HG03571 (cell line): Measurements from ENCODE around the gene CADM1.
"Not testable (repeated sequence)": the region's sequence is repeated elsewhere in the genome, so short reads cannot be mapped to it uniquely, and the experiment has no call there.

Experiments
- ATAC-seq: cut with Tn5 transposase; IDR thresholded peaks from one replicate; pipeline ENCODE4 v1.9.1; 2021; ENCODE audit not compliant: unreplicated experiment

The CADM1 gene

DNA sequence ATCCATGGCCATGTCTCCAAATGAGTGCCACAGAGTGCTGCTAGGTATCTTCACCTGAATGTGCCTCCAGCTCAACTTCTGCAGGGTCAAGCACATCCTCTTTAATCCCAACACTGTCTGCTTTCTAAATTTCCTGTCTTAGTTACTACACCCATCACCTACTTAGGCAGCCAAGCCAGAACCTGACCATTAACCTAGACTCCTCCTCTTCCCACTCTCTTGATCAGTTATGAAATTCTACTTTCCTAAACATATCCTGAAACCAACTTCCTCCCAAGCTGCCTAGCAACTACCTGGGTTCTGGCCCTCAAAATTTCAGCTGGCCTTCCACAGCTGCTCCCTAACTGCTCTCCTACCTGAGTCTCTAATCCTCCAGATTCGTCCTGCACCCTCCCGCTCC lies 22.7 kb downstream of the CADM1 start:
- no peak for ATAC-seq

GRCh38 chr11:115480611-115481010 lies 23.6 kb downstream of the CADM1 start:
- ATAC-seq = no peak

- no peak for ATAC-seq
These were observed 26.8 kb downstream of the CADM1 start for GRCh38 chr11:115477410-115477809.

DNA sequence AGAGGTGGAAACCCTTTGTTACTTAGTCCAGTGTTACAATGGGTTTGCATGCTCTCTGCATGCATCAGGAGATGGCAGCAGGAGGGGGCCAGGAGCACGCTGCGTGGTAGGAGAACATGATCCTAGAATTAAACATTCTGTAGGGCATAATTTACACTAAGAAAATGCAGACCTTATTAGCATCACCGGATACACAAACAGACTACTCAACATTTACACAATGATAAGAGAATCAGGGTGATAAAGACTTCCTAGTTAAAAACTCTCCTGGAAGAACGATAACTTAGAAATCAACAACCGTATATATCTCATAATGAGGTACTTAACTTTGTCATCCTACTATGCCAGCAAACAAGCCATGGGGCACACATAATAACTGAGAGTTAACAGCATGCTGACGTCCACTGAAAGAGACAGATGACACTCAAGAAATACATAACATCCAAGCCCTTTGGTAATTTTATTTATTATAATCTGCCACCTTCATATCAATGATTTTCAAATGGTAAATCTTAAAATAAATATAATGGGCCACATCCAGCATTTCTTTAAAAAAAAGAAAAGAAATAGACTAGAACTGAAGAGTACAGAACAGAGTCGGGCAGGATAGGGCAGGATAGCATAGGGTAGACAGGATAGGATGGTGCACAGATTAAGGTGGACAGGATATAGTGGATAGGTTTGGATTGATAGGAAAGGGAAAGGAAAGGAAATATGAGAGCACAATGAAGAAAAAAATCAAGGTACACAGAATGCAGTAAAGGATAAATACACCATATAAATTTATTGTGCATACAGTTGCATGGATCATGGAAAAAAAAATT lies 27.5 kb downstream of the CADM1 start:
- no peak for ATAC-seq

DNA sequence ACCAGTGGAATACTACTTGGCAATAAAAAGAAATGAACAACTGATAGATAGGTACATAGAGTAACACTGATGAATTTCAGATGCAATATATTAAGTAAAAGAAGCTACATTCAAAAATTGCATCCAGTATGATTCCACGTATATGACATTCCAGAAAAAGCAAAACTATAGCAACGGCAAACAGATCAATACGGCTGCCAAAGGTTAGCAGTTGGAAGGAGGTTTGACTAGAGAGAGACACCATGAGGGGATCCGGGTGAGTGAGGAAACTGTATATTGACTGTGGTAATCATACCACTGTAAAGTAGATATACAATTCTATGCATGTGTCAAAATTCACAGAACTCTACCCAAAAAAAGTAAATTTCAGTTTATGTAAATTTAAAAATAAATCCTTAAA lies 28.7 kb downstream of the CADM1 start:
- ATAC-seq = no peak

GRCh38 chr11:115474306-115474705 lies 29.9 kb downstream of the CADM1 start:
- not testable (repeated sequence) for ATAC-seq

- ATAC-seq = no peak
These were observed 31.0 kb downstream of the CADM1 start for GRCh38 chr11:115473167-115473566.

- no peak for ATAC-seq
These were observed 32.8 kb downstream of the CADM1 start for GRCh38 chr11:115471367-115471766.

GRCh38 chr11:115470928-115471327 lies 33.3 kb downstream of the CADM1 start:
- ATAC-seq = no peak

- no peak for ATAC-seq
These were observed 34.9 kb downstream of the CADM1 start for GRCh38 chr11:115469361-115469760.

GRCh38 chr11:115466122-115466521 lies 38.1 kb downstream of the CADM1 start:
- ATAC-seq = no peak

DNA sequence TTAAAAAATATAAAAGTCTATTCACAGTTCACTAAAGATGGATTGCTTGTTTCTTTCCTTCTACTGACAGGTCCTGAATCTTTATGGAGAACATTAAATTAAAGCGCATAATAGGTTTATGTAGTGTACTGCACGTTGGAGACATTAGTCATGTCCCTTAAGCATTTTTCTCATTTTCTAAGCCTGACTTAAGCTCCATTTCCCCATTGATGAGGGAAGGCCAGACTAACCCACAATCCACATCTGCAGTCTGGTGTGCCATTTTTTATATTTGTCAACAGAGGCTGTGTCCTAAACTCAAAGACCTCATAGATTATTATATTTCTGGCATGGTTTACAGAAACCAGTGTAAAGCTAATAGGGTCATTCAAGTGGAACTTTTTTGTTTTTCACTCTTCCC lies 39.9 kb downstream of the CADM1 start:
- no peak for ATAC-seq

- ATAC-seq = no peak
These were observed 40.6 kb downstream of the CADM1 start for GRCh38 chr11:115463606-115464005.

DNA sequence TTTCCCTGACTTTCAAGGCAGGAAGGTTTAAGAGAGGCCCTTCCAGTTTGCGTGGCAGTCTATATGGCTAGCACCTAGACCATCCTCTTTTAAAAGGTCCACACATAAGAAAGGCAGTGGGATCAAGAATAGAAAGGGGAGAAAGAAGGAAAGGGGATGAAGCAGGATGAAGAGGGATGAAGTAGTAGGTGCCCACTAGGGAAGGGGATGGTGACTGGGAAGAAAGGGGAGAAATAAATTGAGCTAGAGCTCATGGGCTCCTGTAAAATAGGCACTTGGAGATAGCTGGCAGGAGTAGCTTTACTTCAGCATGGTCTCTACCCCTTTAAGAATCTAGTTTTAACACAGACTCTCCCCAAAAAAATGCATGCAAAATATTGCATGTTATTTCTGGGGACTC lies 41.5 kb downstream of the CADM1 start:
- ATAC-seq = no peak

- no peak for ATAC-seq
These were observed 42.1 kb downstream of the CADM1 start for GRCh38 chr11:115462004-115462541.

DNA sequence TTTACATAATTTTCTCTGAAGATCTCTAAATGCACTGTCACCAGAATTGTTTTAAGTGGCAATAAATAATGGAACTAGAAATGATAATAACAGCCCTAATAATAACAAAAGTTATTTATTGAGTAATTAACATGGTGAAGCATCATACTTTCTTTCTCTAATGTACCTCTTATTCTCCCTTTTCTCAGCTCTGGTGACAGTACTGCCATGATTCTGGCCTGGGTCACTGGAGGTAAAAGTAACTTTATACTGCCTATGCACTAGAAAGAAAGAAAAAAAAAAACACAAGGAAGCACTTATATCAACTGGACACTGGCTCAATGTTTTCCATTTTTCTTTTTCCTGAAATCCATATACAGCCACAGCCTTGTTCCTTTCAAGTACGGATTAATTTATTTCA lies 43.7 kb downstream of the CADM1 start:
- no peak for ATAC-seq

DNA sequence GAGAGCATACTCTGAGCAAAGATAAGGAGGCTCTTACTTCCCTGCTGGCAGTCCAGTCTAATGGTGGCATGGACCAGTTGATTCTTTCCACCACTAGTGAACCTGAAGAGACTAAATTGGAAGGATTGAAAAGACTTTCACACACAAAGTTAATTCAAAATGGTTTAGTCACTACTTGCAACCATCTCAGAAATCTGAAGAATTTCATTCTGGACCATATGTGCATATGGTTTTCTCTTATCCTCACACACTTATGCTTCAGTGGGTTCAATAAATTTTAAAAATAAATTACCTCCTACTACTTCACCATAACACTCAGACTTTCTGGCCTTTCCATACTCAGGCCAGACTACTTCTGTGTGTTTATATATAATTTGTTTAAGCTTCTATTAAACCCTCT lies 44.7 kb downstream of the CADM1 start:
- ATAC-seq = no peak

- ATAC-seq = no peak
These were observed 45.3 kb downstream of the CADM1 start for GRCh38 chr11:115458877-115459276.

DNA sequence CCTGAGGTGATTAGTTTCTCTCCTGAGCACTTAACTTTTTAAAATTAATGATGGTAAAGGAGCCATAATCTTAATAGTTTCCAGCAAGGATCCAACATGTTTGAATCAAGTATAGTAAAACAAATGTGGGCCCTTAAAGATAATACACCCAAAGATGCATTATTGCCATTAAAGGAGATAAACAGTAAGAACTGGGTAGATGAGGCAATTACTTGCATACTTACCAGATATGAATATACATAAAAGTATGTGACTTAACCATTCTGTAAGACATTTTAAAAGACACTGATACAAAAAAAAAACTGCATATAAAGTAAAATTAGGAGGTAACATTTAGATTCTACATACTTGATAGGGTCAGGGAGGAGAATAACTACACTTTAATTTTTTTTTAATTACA lies 48.2 kb downstream of the CADM1 start:
- no peak for ATAC-seq

- no peak for ATAC-seq
These were observed 48.6 kb downstream of the CADM1 start for GRCh38 chr11:115455613-115456012.

GRCh38 chr11:115454525-115454924 lies 49.7 kb downstream of the CADM1 start:
- no peak for ATAC-seq

DNA sequence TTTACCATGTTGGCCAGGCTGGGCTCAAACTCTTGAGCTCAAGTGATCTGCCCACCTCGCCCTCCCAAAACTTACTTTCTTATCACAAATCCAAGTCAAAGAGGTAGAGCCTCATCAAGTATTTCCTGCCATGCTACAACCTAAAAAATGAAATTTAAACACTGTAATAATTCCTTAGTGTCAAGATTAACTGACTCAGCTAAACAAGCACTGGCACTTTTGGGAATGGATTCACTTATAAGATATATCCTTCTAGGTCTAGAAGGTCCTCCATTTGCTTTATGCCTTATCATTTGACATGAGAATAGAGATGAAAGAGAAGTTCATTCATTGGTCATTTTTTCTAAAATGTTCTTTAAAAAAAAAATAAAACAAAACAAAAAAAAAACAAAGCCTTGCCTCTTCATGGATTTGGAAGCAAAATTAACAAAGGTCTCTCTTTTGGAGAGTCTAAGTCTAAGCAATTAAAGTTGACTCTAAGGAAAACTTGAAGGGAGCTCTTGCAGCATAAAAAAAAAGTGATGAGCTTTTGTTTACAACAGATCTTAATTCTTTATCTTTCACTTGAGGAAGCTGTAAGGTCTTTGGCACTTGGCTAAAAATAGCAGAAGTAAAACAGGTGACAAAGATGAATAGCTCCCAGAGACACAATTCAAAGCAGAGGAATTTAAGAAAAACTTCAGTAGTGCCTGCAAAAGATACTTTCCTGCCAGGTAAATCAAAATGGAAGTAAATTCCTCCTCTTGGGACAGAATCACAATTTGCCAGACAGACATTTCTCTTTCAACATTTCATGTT lies 50.3 kb downstream of the CADM1 start:
- ATAC-seq = no peak
